Fibroblast of the aortic adventitia (primary cell): ENCODE results near the gene PRKCB. TPM values are rescaled to one million over a fixed set of nuclear protein-coding genes. Genes with fewer than 3 reads are reported as not detected.

Source experiments
- DNase-seq: peaks from one replicate; pipeline ENCODE4 v3.0.0-alpha.2; 2010; ENCODE audit warnings: low read depth
- H3K4me3 ChIP-seq: 2 replicates; pipeline ENCODE4 v1.5.1; 2011; ENCODE audit warnings: low read depth, mild to moderate bottlenecking, control low read depth, low read length, moderate library complexity
- CTCF ChIP-seq: IDR thresholded peaks from 2 replicates; pipeline ENCODE4 v1.5.1; 2011; ENCODE audit warnings: mild to moderate bottlenecking, low read length, control low read depth, inconsistent platforms; ENCODE audit not compliant: insufficient read depth
- total RNA-seq: library from RNA; depleted of rRNA; stranded (reverse); fragments of >200 nt; gene quantifications from 2 replicates; pipeline ENCODE4 v1.2.3, GENCODE V29; 2012; ENCODE audit warnings: low replicate concordance

Gene PRKCB
- total RNA-seq, 1 donor = not detected

GRCh38 chr16:23960081-23960885, 124.5 kb downstream of the PRKCB start:
- DNase-seq = no peak
- no peak for TF ChIP-seq CTCF
- no peak overlapping the region for H3K4me3 ChIP-seq

- DNase-seq = no peak
- no peak overlapping the region for H3K4me3 ChIP-seq
- TF ChIP-seq CTCF = no peak
Observed at GRCh38 chr16:23962001-23962400, 126.2 kb downstream of the PRKCB start.

GRCh38 chr16:23964136-23964535, 128.4 kb downstream of the PRKCB start:
- H3K4me3 ChIP-seq = no peak overlapping the region
- no peak for TF ChIP-seq CTCF
- no peak for DNase-seq

- no peak for TF ChIP-seq CTCF
- H3K4me3 ChIP-seq = no peak overlapping the region
- DNase-seq = no peak
Observed at GRCh38 chr16:23965137-23965733, 129.5 kb downstream of the PRKCB start.

GRCh38 chr16:23966597-23967394, 131.0 kb downstream of the PRKCB start:
- no peak for DNase-seq
- H3K4me3 ChIP-seq = no peak overlapping the region
- no peak for TF ChIP-seq CTCF

- H3K4me3 ChIP-seq = no peak overlapping the region
- TF ChIP-seq CTCF = no peak
- DNase-seq = no peak
Observed at GRCh38 chr16:23967775-23968174, 132.0 kb downstream of the PRKCB start.
